Activated CD8-positive, alpha-beta T cell treated with anti-CD3 and anti-CD28 coated beads for 36 hours (primary cell): ENCODE results near the gene MBTPS1. TPM values are rescaled to one million over a fixed set of nuclear protein-coding genes. Genes with fewer than 3 reads are reported as not detected.

ENCODE experiments used
- ATAC-seq: fragments of 200-7000 bp; cut with Tn5 transposase; one replicate; pipeline ENCODE4 v1.10.0; 2021; ENCODE audit warnings: mild to moderate bottlenecking, moderate library complexity
- CTCF ChIA-PET: fragments of 350-600 bp; sonication (Branson Sonifier 250); formaldehyde crosslinking; loops from one replicate; lab custom pipeline; 2021; ENCODE audit warnings: antibody characterized with exemption; lab: Charles Lee
- POLR2A ChIA-PET: fragments of 350-600 bp; sonication (Branson Sonifier 250); formaldehyde crosslinking; loops from one replicate; lab custom pipeline; 2021; ENCODE audit warnings: antibody characterized with exemption; lab: Charles Lee
- DNase-seq: peaks from one replicate; pipeline ENCODE4 v3.0.0-alpha.2; 2020
- H3K27ac Mint-ChIP-seq: one replicate; pipeline ENCODE4 v1.8.0; 2021; ENCODE audit warnings: mild to moderate bottlenecking, mixed read lengths
- H3K27me3 Mint-ChIP-seq: one replicate; pipeline ENCODE4 v1.8.0; 2021; ENCODE audit warnings: mixed read lengths
- H3K36me3 Mint-ChIP-seq: one replicate; pipeline ENCODE4 v1.8.0; 2021; ENCODE audit warnings: low read depth, mixed read lengths
- H3K4me1 Mint-ChIP-seq: one replicate; pipeline ENCODE4 v1.8.0; 2021; ENCODE audit warnings: low read depth, mixed read lengths
- H3K4me3 Mint-ChIP-seq: one replicate; pipeline ENCODE4 v1.8.0; 2021; ENCODE audit warnings: mild to moderate bottlenecking, moderate library complexity, mixed read lengths
- H3K9me3 Mint-ChIP-seq: one replicate; pipeline ENCODE4 v1.8.0; 2021; ENCODE audit warnings: mixed read lengths
- intact Hi-C: fragments of 100-400 bp; cut with micrococcal nuclease; formaldehyde crosslinking; loops from one replicate; pipeline ENCODE4 v1.10.0; 2022
- total RNA-seq, 2 experiments: library from RNA; stranded (reverse); gene quantifications; one replicate each; pipeline ENCODE4 v1.2.3, GENCODE V29; 2021
- TF ChIP-seq, protein P1 (sequence below): fragments of 200-600 bp; IDR thresholded peaks from one replicate; pipeline ENCODE4 v1.8.0; 2022; ENCODE audit warnings: antibody characterized with exemption, mild to moderate bottlenecking

The MBTPS1 gene
- total RNA-seq, 2 experiments from 2014 or later = 31.5 to 31.7 TPM

DNA sequence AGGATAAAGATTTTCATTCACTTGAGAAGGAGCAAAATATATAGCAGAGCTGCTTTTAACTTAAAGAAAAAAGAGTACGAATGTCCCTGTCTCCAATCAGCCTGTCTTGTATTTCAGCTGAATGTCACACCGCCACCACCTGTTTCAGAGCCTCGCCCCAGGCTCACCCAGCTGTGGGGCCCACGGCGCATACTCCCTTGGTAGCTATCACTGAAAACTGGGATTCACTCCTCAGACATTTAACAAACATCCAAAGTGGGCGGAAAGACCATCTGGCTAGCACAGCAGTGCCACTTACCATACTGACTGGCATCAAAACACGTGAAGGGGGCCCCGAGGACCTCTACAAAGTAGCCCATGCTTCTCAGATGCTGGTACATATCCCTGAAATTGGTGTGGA, 48.7 kb downstream of the MBTPS1 start:
- ChIA-PET CTCF (interaction anchor here (1.3 to 10.8 kb wide), 6 partner anchors 14 to 119 kb away, joined by 3 to 124 read pairs (median 12); partner anchors contain the start of genes MBTPS1 and TAF1C), POLR2A (interaction anchor here (0.5 kb wide), 1 partner anchor 54 kb away, joined by 4 read pairs; no protein-coding TSS in a partner anchor)
- H3K27ac Mint-ChIP-seq = no peak overlapping the region
- peaks cover 4% of the 10 kb centered on the region for H3K4me1 Mint-ChIP-seq
- no peak overlapping the region for H3K4me3 Mint-ChIP-seq
- intact Hi-C loops = loop anchor here (5.0 kb wide), 1 partner anchor 111 kb away; no protein-coding TSS in a partner anchor
- DNase-seq (no peak), ATAC-seq (no peak)
- H3K9me3 Mint-ChIP-seq = no peaks in the 10 kb centered on the region
- TF ChIP-seq, protein P1, sequence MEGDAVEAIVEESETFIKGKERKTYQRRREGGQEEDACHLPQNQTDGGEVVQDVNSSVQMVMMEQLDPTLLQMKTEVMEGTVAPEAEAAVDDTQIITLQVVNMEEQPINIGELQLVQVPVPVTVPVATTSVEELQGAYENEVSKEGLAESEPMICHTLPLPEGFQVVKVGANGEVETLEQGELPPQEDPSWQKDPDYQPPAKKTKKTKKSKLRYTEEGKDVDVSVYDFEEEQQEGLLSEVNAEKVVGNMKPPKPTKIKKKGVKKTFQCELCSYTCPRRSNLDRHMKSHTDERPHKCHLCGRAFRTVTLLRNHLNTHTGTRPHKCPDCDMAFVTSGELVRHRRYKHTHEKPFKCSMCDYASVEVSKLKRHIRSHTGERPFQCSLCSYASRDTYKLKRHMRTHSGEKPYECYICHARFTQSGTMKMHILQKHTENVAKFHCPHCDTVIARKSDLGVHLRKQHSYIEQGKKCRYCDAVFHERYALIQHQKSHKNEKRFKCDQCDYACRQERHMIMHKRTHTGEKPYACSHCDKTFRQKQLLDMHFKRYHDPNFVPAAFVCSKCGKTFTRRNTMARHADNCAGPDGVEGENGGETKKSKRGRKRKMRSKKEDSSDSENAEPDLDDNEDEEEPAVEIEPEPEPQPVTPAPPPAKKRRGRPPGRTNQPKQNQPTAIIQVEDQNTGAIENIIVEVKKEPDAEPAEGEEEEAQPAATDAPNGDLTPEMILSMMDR = no peak
- no peaks in the 10 kb centered on the region for H3K27me3 Mint-ChIP-seq
- H3K36me3 Mint-ChIP-seq = peaks cover 34% of the 10 kb centered on the region

DNA sequence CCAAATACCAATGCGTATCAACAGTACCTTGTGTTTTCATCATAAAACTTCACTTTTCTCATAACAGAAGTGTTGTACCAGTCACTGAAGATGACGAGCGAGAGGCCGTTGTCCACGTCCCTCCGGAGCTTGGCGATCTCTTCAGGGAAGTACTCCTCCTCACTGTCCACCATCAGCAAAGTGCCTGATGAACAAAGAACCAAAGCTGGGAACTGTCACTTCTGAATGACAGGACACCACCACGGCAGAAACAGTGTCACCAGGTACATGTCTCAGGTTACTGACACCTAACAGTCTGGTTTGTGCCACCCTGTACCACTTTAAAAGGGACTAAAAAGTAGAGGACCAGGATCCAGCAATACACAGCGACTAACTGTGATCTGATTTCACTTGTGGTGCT, 49.1 kb downstream of the MBTPS1 start:
- H3K27ac Mint-ChIP-seq = no peak overlapping the region
- H3K27me3 Mint-ChIP-seq = no peaks in the 10 kb centered on the region
- peaks cover 8% of the 10 kb centered on the region for H3K4me1 Mint-ChIP-seq
- ChIA-PET POLR2A (no interaction called here), CTCF (interaction anchor here (1.3 to 10.8 kb wide), 6 partner anchors 14 to 119 kb away, joined by 3 to 124 read pairs (median 13); partner anchors contain the start of genes MBTPS1 and TAF1C)
- H3K4me3 Mint-ChIP-seq = no peak overlapping the region
- intact Hi-C loops = loop anchor here (5.0 kb wide), 1 partner anchor 110 kb away; no protein-coding TSS in a partner anchor
- no peak for ATAC-seq
- TF ChIP-seq, protein P1 = no peak
- peaks cover 38% of the 10 kb centered on the region for H3K36me3 Mint-ChIP-seq
- H3K9me3 Mint-ChIP-seq = no peaks in the 10 kb centered on the region
- DNase-seq = no peak

DNA sequence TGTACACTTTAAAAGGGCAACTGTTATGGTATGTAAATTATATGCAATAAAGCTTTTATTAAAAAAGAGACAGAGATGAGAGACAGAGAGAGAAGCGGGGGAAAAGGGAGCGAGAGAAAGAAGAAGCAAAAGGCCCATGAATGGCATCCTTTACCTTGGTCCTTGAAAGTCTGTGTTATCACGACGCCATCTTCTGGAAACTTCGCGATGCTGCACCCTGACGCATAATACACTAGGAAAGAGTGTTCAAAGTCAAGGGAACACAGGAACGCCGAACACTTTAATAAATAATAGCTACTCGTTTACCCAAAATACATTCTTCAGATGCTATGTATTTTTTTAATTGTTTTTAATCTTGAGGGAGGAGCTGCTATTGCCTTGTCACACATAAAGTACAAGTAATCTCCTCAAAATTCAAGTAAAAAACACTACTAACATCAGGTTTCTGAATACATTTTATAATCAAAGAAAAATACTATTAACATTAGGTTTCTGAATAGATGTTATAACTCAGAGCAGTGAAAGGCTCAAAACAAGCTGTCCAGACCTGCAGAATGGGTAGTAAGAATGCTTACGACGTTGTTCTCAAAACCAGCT, 51.1 kb downstream of the MBTPS1 start:
- peak; percentile 83 for ATAC-seq
- no peaks in the 10 kb centered on the region for H3K27me3 Mint-ChIP-seq
- no peak overlapping the region for H3K4me3 Mint-ChIP-seq
- H3K9me3 Mint-ChIP-seq = no peaks in the 10 kb centered on the region
- intact Hi-C loops = loop anchor here (5.0 kb wide), 1 partner anchor 108 kb away; no protein-coding TSS in a partner anchor
- peak; percentile 69 for DNase-seq
- peaks cover 8% of the 10 kb centered on the region for H3K4me1 Mint-ChIP-seq
- ChIA-PET CTCF (interaction anchor here (0.6 to 10.8 kb wide), 37 partner anchors 8 to 442 kb away, joined by 3 to 124 read pairs (median 4); partner anchors contain the start of genes OSGIN1 and TAF1C), POLR2A (interaction anchor here (0.6 to 1.0 kb wide), 3 partner anchors 108 to 257 kb away, joined by 3 read pairs; no protein-coding TSS in a partner anchor)
- peaks cover 41% of the 10 kb centered on the region for H3K36me3 Mint-ChIP-seq
- no peak overlapping the region for H3K27ac Mint-ChIP-seq
- TF ChIP-seq, protein P1 = peak; percentile 77

DNA sequence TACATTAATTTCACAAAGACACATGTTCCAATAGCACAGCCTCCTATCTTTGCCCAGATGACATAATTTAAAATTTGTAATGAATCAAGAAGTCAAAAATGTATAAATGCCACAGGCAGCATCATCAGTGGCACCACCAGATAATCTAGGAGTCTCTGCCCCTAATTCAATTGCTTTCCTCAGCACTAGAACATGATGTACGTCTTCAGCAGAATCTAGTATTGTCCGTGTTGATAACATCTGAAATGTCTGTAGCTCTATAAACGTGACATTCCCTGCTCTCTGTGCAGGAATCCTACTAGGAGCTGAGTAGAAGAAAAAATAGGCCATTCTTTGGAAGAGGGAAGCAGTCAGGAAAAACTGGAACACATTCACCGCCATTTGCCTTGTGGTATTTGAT, 52.8 kb downstream of the MBTPS1 start:
- no peak for ATAC-seq
- no peak overlapping the region for H3K27ac Mint-ChIP-seq
- H3K4me3 Mint-ChIP-seq = no peak overlapping the region
- TF ChIP-seq, protein P1 = no peak
- peaks cover 8% of the 10 kb centered on the region for H3K4me1 Mint-ChIP-seq
- intact Hi-C loops = no loop called here
- no peak for DNase-seq
- H3K9me3 Mint-ChIP-seq = no peaks in the 10 kb centered on the region
- no peaks in the 10 kb centered on the region for H3K27me3 Mint-ChIP-seq
- ChIA-PET POLR2A (interaction anchor here (1.0 to 1.2 kb wide), 2 partner anchors 19 to 107 kb away, joined by 3 to 4 read pairs; no protein-coding TSS in a partner anchor), CTCF (interaction anchor here (1.0 to 10.8 kb wide), 9 partner anchors 18 to 136 kb away, joined by 3 to 124 read pairs (median 7); partner anchors contain the start of gene OSGIN1)
- peaks cover 38% of the 10 kb centered on the region for H3K36me3 Mint-ChIP-seq
